Choroid plexus epithelial cell (primary cell): ENCODE measurements around the gene KANSL1L.
"Not testable (repeated sequence)": the region's sequence is repeated elsewhere in the genome, so short reads cannot be mapped to it uniquely, and the experiment has no call there.

Experiments used
- DNase-seq: peaks from one replicate; pipeline ENCODE4 v3.0.0-alpha.2; 2010; ENCODE audit warnings: low read depth
- H3K4me3 ChIP-seq: 2 replicates; pipeline ENCODE4 v1.5.1; 2011; ENCODE audit warnings: low read depth, mild to moderate bottlenecking, control low read depth, low read length, moderate library complexity
- TF ChIP-seq, protein P1 (sequence below): conservative IDR thresholded peaks from 2 replicates; pipeline ENCODE4 v1.5.1; 2011; ENCODE audit warnings: low read depth, mild to moderate bottlenecking, control low read depth, inconsistent platforms, low read length, moderate library complexity

Gene KANSL1L

DNA sequence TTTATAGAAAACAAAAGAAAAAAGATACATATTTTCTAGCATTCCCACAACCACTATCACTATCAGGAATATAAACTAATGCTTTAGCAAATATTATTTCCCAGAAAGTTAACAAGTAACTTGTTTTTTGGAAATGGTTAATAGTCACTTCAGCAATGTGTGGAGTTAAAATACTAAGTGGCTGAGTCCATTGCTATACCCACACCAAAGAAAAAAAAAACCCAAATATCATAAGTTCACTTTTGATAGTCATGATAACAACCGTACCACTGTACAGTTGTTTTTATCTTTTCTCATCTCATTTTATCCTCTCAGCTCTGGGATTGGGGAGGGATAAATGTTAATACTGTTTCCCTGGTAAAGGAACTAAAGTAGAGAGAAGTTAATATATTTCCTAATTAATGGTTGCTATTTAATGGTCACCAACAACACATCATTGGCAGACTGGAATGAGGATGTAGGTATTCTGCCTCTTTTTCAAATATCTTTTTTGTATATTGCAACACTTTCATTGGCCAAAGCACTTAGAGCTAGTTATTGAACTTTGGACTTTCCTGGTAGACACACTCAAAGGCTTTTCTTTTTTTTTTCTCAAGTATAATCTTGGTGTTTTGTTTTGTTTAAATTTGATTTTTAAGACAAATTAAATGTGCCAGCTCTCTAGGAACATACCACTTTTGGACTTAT is 18.4 kb upstream of the KANSL1L start:
- TF ChIP-seq, protein P1, sequence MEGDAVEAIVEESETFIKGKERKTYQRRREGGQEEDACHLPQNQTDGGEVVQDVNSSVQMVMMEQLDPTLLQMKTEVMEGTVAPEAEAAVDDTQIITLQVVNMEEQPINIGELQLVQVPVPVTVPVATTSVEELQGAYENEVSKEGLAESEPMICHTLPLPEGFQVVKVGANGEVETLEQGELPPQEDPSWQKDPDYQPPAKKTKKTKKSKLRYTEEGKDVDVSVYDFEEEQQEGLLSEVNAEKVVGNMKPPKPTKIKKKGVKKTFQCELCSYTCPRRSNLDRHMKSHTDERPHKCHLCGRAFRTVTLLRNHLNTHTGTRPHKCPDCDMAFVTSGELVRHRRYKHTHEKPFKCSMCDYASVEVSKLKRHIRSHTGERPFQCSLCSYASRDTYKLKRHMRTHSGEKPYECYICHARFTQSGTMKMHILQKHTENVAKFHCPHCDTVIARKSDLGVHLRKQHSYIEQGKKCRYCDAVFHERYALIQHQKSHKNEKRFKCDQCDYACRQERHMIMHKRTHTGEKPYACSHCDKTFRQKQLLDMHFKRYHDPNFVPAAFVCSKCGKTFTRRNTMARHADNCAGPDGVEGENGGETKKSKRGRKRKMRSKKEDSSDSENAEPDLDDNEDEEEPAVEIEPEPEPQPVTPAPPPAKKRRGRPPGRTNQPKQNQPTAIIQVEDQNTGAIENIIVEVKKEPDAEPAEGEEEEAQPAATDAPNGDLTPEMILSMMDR = no peak
- DNase-seq = no peak
- H3K4me3 ChIP-seq = no peak overlapping the region

DNA sequence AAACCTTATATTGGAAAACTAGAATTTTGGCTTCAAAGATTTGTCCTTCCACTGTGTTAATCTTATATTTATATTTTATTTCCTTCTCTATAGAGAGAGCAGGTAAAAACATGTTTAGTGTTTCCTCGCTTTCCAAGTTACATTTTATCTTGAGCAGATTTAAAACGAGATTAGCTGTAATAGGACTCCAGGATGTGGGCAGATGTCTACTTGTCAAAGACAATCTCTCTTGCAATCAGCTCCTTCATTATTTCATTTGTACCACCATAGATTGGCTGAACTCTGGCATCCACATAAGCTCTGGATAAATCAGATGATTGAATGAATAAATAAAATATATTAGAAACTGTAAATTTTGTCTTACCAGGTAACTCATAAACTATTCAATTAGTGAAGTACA is 17.5 kb upstream of the KANSL1L start:
- TF ChIP-seq, protein P1 = no peak
- DNase-seq = no peak
- H3K4me3 ChIP-seq = no peak overlapping the region

DNA sequence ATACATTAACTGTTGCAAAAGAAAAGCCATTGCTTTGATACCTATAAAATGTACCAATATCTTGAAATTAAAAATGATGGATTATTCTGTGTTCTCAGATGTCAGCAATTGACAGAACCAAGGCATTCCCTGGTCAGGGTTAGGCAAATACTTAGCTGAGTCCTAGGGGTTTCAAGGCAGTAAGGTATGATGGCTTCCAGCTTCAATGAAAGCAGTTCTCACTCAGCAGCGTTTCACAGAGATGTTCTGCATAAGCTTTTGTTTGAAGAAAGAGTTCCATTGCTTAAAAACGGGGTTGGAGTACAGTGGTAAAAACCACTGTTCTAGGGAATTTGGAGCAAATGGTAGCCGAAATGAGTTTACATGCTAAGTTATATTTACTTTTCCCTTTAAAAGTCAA is 17.0 kb upstream of the KANSL1L start:
- TF ChIP-seq, protein P1 = no peak
- no peak overlapping the region for H3K4me3 ChIP-seq
- DNase-seq = no peak

DNA sequence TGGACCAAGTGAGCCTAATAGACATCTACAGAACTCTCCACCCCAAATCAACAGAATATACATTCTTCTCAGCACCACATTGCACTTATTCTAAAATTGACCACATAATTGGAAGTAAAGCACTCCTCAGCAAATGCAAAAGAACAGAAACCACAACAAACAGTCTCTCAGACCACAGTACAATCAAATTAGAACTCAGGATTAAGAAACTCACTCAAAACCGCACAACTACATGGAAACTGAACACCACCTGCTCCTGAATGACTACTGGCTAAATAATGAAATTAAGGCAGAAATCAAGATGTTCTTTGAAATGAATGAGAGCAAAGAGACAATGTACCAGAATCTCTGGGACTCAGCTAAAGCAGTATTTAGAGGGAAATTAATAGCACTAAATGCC is 12.7 kb upstream of the KANSL1L start:
- not testable (repeated sequence) for DNase-seq, H3K4me3 ChIP-seq

DNA sequence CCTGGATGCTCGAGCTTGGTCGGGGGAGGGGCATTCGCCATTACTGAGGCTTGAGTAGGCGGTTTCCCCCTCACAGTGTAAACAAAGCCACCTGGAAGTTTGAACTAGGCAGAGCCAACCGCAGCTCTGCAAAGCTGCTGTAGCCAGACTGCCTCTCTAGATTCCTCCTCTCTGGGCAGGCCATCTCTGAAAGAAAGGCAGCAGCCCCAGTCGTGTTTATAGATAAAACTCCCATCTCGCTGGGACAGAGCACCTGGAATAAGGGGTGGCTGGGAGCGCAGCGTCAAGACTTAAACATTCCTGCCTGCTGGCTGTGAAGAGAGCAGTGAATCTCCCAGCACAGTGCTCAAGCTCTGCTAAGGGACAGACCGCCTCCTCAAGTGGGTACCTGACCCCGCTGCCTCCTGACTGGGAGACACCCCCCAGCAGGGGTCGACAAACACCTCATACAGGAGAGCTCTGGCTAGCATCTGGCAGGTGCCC is 10.4 kb upstream of the KANSL1L start:
- H3K4me3 ChIP-seq = not testable (repeated sequence)
- peak; percentile 16 for DNase-seq

DNA sequence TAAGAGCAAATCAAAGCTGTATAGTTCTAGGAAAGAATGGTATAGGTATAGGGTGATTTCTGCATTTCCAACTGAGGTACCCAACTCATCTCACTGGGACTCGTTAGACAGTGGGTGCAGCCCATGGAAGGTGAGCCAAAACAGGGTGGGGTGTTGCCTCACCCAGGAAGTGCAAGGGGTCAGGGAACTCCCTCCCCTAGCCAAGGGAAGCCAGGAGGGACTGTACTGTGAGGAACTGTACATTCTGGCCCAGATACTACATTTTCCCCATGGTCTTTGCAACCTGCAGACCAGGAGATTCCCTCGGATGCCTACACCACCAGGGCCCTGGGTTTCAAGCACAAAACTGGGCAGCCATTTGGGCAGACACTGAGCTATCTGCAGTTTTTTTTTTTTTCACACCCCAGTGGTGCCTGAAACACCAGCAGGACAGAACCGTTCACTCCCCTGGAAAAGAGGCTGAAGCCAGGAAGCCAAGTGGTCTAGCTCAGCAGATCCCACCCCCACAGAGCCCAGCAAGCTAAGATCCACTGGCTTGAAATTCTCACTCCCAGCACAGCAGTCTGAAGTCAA is 9.9 kb upstream of the KANSL1L start:
- H3K4me3 ChIP-seq, DNase-seq: not testable (repeated sequence)

DNA sequence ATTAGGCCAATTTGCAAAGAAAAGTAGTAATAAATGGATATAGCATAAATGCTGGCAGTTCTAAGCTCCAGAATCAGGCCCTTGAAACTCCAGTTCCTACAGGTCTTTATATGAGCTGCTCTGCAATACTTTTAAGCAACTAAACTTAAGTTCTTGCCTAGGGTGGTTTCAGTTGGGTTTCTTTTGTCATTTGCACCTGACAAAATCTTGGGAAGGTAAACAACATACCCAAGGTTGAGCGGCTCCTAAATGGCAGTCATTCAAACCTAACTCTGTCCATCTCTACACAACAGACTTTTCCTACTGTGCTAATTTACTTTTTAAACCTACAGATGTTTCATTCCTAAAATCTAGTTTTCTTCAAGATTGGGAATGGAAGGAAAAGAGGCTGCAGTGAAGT is 9.3 kb upstream of the KANSL1L start:
- TF ChIP-seq, protein P1 = no peak
- DNase-seq = no peak
- no peak overlapping the region for H3K4me3 ChIP-seq

DNA sequence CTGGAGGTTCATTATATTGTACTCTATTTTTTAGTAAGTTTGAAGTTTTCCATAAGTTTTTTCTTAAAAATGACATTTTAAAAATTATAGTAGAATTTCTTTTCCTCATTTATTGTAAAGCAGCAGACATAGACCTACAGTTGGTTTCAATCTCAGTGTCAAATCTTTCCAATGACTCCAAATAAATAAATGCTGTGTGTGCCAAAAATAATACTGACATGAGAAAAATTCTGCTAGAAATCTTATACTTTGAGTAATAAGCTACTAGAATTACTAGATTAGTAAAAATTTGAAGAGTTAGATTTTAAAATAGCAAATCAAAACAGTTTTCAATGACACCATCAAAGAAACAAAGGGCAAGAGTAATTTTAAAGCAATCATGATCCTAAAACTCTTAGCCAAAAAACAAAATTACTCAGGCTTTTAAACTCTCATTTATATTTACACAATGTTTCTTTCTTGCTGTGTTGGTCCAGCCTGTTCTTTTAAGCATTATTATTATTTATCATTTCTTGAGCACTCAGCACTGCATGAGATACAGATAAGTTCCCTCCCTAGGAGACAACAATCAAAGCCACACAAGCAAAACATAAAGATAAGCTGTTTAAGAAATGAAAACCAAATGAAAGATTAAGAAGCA is 8.3 kb upstream of the KANSL1L start:
- no peak for DNase-seq
- TF ChIP-seq, protein P1 = no peak

More for the DNA sequence above, 8.3 kb upstream of the KANSL1L start:
- no peak overlapping the region for H3K4me3 ChIP-seq
